Stimulated activated naive CD8-positive, alpha-beta T cell treated with anti-CD3 and anti-CD28 coated beads, Interleukin-15, Interleukin-2, amounts not matched to agents 100 ng/mL and 50 ng/mL, for 24 hours (primary cell): Measurements from ENCODE around the gene AGAP1.

ENCODE experiments used
- H3K27ac Mint-ChIP-seq: one replicate; pipeline ENCODE4 v1.8.0; 2021; ENCODE audit warnings: mild to moderate bottlenecking, mixed read lengths
- H3K27me3 Mint-ChIP-seq: one replicate; pipeline ENCODE4 v1.8.0; 2021; ENCODE audit warnings: mixed read lengths
- H3K36me3 Mint-ChIP-seq: one replicate; pipeline ENCODE4 v1.8.0; 2021; ENCODE audit warnings: low read depth, mixed read lengths
- H3K4me1 Mint-ChIP-seq: one replicate; pipeline ENCODE4 v1.8.0; 2021; ENCODE audit warnings: low read depth, mixed read lengths
- H3K4me3 Mint-ChIP-seq: one replicate; pipeline ENCODE4 v1.8.0; 2021; ENCODE audit warnings: mild to moderate bottlenecking, mixed read lengths
- H3K9me3 Mint-ChIP-seq: one replicate; pipeline ENCODE4 v1.8.0; 2021; ENCODE audit warnings: mixed read lengths

Gene AGAP1

DNA sequence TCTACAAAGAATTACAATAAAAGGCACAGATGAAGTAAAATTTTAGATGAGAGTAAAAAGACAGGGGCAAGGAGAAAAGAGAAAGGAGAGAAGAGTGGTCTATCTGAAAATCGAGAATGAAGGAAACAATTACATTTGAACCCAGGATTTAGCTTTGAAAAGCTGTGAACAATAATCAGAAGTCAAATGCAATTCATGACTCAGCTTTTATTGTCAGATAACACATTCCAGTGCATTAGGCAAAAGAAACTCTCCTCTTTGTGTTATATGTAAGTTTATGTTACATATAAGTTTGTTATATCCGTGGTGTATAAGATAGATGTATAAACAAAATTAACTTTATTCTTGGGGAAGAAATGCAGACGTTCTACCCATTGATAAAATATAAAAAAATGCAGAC is 389.8 kb downstream of the AGAP1 start:
- Mint-ChIP-seq H3K36me3 (no peaks in the 10 kb centered on the region), H3K9me3 (no peaks in the 10 kb centered on the region), H3K4me3 (no peak overlapping the region), H3K27ac (no peak overlapping the region), H3K27me3 (peaks cover 3% of the 10 kb centered on the region), H3K4me1 (no peaks in the 10 kb centered on the region)

DNA sequence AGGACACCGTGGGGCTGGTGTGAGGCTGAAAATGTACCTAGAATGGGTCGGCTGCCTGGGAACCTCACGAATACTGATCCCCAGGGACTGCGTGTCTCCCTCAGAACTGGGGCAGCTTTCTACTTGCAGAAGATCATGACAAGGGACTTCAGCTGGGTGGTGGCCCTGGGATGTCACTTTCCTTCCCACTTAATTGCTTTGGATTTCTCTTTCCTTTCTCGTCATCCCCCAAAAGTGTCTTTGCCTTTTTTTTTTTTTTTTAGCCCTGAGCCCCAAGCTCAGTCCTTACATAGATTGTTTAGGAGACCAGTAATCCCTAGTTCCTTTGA is 395.4 kb downstream of the AGAP1 start:
- H3K27ac Mint-ChIP-seq: no peak overlapping the region
- H3K9me3 Mint-ChIP-seq: peaks cover 3% of the 10 kb centered on the region
- H3K4me1 Mint-ChIP-seq: no peaks in the 10 kb centered on the region
- H3K36me3 Mint-ChIP-seq: no peaks in the 10 kb centered on the region
- no peaks in the 10 kb centered on the region for H3K27me3 Mint-ChIP-seq
- H3K4me3 Mint-ChIP-seq: no peak overlapping the region

DNA sequence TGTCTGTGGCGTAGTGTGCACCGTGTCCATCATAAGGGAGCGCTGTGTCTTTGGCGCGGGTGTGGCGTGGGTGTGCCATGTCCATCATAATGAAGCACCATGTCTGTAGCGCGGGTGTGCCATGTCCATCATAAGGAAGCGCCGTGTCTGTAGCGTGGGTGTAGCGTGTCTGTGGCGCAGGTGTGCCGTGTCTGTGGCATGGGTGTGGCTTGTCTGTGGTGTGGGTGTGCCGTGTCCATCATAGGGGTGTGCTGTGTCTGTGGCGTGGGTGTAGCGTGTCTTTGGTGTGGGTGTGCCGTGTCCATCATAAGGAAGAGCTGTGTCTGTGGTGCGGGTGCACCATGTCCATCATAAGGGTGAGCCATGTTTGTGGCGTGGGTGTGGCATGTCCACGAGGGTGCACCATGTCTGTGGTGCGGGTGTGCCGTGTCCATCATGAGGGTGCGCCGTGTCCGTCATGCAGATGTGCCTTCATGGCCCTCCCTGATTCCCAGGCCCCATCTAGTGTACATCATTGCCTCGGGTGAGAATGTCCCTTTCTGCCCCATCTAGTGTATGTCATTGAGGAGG is 399.4 kb downstream of the AGAP1 start:
- Mint-ChIP-seq H3K36me3 (no peaks in the 10 kb centered on the region), H3K4me1 (no peaks in the 10 kb centered on the region), H3K9me3 (peaks cover 3% of the 10 kb centered on the region), H3K27ac (no peak overlapping the region), H3K27me3 (no peaks in the 10 kb centered on the region), H3K4me3 (no peak overlapping the region)

GRCh38 chr2:235894839-235895238 is 401.0 kb downstream of the AGAP1 start:
- Mint-ChIP-seq H3K27me3 (no peaks in the 10 kb centered on the region), H3K36me3 (no peaks in the 10 kb centered on the region), H3K4me3 (no peak overlapping the region), H3K9me3 (peaks cover 6% of the 10 kb centered on the region), H3K27ac (no peak overlapping the region), H3K4me1 (no peaks in the 10 kb centered on the region)

DNA sequence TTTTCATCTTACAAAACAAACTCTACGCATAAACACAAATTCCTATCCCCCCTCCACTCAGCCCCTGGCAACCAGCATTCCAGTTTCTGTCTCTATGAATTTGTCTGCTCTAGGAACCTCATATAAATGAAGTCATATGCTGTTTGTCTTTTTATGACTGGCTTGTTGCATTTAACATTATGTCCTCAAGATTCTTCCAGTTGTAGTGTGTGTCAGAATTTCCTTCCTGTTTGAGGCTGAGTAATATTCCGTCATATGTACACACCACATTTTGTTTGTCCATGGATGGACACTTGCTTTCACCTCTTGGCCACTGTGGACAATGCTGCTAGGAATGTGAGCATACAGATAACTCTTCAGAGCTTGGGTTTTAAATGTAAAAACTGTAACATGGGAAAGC is 402.2 kb downstream of the AGAP1 start:
- H3K36me3 Mint-ChIP-seq: no peaks in the 10 kb centered on the region
- no peaks in the 10 kb centered on the region for H3K27me3 Mint-ChIP-seq
- peaks cover 6% of the 10 kb centered on the region for H3K9me3 Mint-ChIP-seq
- no peak overlapping the region for H3K4me3 Mint-ChIP-seq
- no peak overlapping the region for H3K27ac Mint-ChIP-seq
- H3K4me1 Mint-ChIP-seq: no peaks in the 10 kb centered on the region

- Mint-ChIP-seq H3K9me3 (peaks cover 6% of the 10 kb centered on the region), H3K27me3 (no peaks in the 10 kb centered on the region), H3K27ac (no peak overlapping the region), H3K4me1 (no peaks in the 10 kb centered on the region), H3K4me3 (no peak overlapping the region), H3K36me3 (no peaks in the 10 kb centered on the region)
Observed at GRCh38 chr2:235897992-235898391, 404.1 kb downstream of the AGAP1 start.

- H3K9me3 Mint-ChIP-seq: peaks cover 5% of the 10 kb centered on the region
- no peaks in the 10 kb centered on the region for H3K36me3 Mint-ChIP-seq
- no peak overlapping the region for H3K4me3 Mint-ChIP-seq
- no peak overlapping the region for H3K27ac Mint-ChIP-seq
- peaks cover 3% of the 10 kb centered on the region for H3K27me3 Mint-ChIP-seq
- no peaks in the 10 kb centered on the region for H3K4me1 Mint-ChIP-seq
Observed at GRCh38 chr2:235898766-235899165, 404.9 kb downstream of the AGAP1 start.

- H3K36me3 Mint-ChIP-seq: no peaks in the 10 kb centered on the region
- H3K4me1 Mint-ChIP-seq: no peaks in the 10 kb centered on the region
- H3K9me3 Mint-ChIP-seq: peaks cover 3% of the 10 kb centered on the region
- H3K27me3 Mint-ChIP-seq: peaks cover 3% of the 10 kb centered on the region
- H3K27ac Mint-ChIP-seq: no peak overlapping the region
- H3K4me3 Mint-ChIP-seq: no peak overlapping the region
Observed at GRCh38 chr2:235900631-235901030, 406.8 kb downstream of the AGAP1 start.

- Mint-ChIP-seq H3K4me3 (no peak overlapping the region), H3K27me3 (peaks cover 3% of the 10 kb centered on the region), H3K36me3 (no peaks in the 10 kb centered on the region), H3K4me1 (no peaks in the 10 kb centered on the region), H3K9me3 (peaks cover 3% of the 10 kb centered on the region), H3K27ac (no peak overlapping the region)
Observed at GRCh38 chr2:235901243-235901642, 407.4 kb downstream of the AGAP1 start.

GRCh38 chr2:235903782-235904584 is 410.1 kb downstream of the AGAP1 start:
- Mint-ChIP-seq H3K36me3 (no peaks in the 10 kb centered on the region), H3K9me3 (no peaks in the 10 kb centered on the region), H3K4me3 (no peak overlapping the region), H3K4me1 (no peaks in the 10 kb centered on the region), H3K27ac (no peak overlapping the region), H3K27me3 (peaks cover 3% of the 10 kb centered on the region)

DNA sequence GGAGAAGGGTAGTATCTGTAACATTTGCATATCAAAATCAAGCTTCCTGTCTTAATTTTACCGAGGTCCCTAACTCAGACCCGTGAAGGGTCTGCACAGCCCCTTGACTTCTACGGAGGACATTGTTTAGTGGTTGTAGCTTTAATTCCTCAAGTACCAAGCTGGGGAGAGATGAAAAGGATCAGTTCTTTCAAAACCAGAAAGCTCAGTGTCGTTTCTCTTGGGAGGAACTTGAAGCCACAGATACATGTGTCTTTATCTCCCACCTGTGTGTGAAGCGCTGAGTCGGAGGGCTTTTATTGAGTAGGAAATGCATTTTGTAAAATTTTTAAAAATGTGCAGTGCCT is 410.7 kb downstream of the AGAP1 start:
- H3K27me3 Mint-ChIP-seq: peaks cover 3% of the 10 kb centered on the region
- H3K27ac Mint-ChIP-seq: no peak overlapping the region
- no peak overlapping the region for H3K4me3 Mint-ChIP-seq
- no peaks in the 10 kb centered on the region for H3K4me1 Mint-ChIP-seq
- H3K9me3 Mint-ChIP-seq: no peaks in the 10 kb centered on the region
- H3K36me3 Mint-ChIP-seq: no peaks in the 10 kb centered on the region

DNA sequence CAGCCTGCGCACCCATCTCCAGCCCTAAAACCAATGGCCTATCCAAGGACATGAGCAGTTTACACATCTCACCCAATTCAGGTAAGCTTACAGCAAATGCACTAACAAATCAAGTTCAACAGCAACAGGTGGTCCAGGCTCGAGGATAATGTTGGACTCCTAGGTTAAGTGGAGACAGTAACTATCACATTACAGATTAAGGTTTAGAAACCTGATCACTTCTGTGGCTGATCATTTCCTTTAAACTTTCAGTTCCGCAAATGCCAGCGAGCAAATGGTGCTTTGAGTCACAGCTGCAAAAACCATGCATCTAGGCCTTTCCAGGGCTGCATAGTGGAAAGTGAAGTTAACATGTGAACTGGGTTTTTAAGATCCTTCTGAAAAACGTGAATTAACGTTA is 415.0 kb downstream of the AGAP1 start:
- Mint-ChIP-seq H3K4me1 (no peaks in the 10 kb centered on the region), H3K27ac (no peak overlapping the region), H3K4me3 (no peak overlapping the region), H3K9me3 (no peaks in the 10 kb centered on the region), H3K27me3 (peaks cover 4% of the 10 kb centered on the region), H3K36me3 (no peaks in the 10 kb centered on the region)

DNA sequence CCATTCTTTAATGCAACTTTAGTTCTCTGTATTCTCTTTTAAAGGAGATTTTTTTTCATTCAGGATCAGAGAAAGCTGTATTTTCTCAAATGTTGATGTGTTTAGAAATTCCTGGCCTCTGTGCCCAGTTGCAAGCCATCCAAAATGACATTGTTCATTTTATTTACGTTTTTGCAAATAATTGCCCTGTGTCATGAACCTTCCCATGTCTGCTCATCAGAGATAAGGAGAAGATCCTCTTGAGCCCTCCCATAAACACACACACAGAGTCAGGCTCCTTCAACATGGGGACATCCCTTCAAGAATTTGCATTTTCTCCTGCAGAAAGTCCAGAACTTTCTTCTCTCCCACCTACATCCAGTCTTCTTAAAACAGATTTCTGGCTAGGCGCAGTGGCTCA is 415.5 kb downstream of the AGAP1 start:
- no peaks in the 10 kb centered on the region for H3K4me1 Mint-ChIP-seq
- no peaks in the 10 kb centered on the region for H3K36me3 Mint-ChIP-seq

DNA sequence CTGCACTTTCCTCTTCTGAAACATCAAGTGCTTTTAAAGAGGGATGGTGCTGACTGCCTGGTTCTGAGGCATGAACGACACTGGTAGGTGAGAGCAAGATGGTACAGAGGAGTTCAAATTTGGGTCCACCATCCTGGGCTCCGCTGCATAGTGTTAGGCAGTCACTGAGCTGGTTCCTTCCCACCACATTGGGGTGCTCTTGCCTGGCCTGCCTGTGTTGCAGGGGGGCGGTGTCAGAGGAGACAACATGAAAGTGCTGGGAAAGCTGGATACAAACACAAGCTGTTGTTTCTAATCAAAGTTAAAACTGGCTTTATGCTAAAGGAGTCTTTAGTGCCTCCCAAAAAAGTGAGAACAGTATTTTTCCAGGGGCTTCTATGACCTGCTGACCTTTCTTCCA is 416.2 kb downstream of the AGAP1 start:
- Mint-ChIP-seq H3K36me3 (no peaks in the 10 kb centered on the region), H3K27ac (no peak overlapping the region), H3K27me3 (peaks cover 12% of the 10 kb centered on the region), H3K4me1 (no peaks in the 10 kb centered on the region), H3K9me3 (peaks cover 8% of the 10 kb centered on the region), H3K4me3 (no peak overlapping the region)

More for the DNA sequence above, 415.5 kb downstream of the AGAP1 start:
- no peak overlapping the region for H3K27ac Mint-ChIP-seq
- H3K4me3 Mint-ChIP-seq: no peak overlapping the region
- H3K9me3 Mint-ChIP-seq: peaks cover 3% of the 10 kb centered on the region
- peaks cover 8% of the 10 kb centered on the region for H3K27me3 Mint-ChIP-seq

GRCh38 chr2:235911125-235911524 is 417.3 kb downstream of the AGAP1 start:
- peaks cover 12% of the 10 kb centered on the region for H3K27me3 Mint-ChIP-seq
- no peaks in the 10 kb centered on the region for H3K36me3 Mint-ChIP-seq
- H3K4me3 Mint-ChIP-seq: no peak overlapping the region
- H3K9me3 Mint-ChIP-seq: peaks cover 8% of the 10 kb centered on the region
- no peaks in the 10 kb centered on the region for H3K4me1 Mint-ChIP-seq
- H3K27ac Mint-ChIP-seq: no peak overlapping the region

DNA sequence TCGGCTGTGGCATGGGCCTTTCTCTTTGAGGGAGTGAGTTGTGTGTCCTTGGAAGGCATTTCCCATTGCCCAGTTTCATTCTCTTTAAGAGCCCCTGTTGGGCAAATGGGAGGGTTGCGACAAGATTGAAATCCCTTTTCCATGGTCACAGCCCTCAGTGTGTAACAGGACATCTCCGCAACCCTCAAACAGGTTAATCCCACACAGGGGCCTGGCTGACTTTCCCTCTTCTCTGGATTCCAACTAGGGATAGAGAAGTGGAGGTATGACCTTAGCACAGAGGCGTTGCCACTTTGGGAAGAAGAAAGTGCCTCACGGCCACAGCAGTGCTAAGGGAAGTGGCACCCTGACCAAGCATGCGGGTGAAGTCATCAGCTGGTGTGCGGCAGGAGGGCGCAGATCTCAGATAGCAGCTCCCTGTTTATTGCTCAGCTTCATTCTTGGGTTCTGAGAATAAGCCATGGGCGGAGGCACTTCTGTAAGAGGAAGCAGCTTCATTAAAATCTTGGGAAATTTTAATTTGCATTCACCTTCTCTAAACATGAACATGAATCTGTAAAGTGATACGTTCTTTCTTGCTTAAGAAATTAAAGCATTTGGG is 417.9 kb downstream of the AGAP1 start:
- peaks cover 8% of the 10 kb centered on the region for H3K9me3 Mint-ChIP-seq
- H3K36me3 Mint-ChIP-seq: no peaks in the 10 kb centered on the region
- H3K4me1 Mint-ChIP-seq: no peaks in the 10 kb centered on the region
- no peak overlapping the region for H3K4me3 Mint-ChIP-seq
- H3K27ac Mint-ChIP-seq: no peak overlapping the region
- peaks cover 12% of the 10 kb centered on the region for H3K27me3 Mint-ChIP-seq
